Ishikawa (cell line): ENCODE data around the gene ABLIM2.

Experiments used
- CEBPB ChIP-seq: IDR thresholded peaks from 2 replicates; pipeline ENCODE4 v1.6.1; 2012
- CREB1 ChIP-seq: IDR thresholded peaks from 2 replicates; pipeline ENCODE4 v1.6.1; 2012; ENCODE audit warnings: low read depth
- EGR1 ChIP-seq: IDR thresholded peaks from 2 replicates; pipeline ENCODE4 v1.6.1; 2012
- EP300 ChIP-seq: IDR thresholded peaks from 2 replicates; pipeline ENCODE4 v1.6.1; 2012; ENCODE audit warnings: borderline replicate concordance
- FOXM1 ChIP-seq: IDR thresholded peaks from 2 replicates; pipeline ENCODE4 v1.6.1; 2012; ENCODE audit warnings: low read depth, borderline replicate concordance
- MAX ChIP-seq: IDR thresholded peaks from 2 replicates; pipeline ENCODE4 v1.6.1; 2012
- NFIC ChIP-seq: IDR thresholded peaks from 2 replicates; pipeline ENCODE4 v1.6.1; 2012
- RAD21 ChIP-seq: IDR thresholded peaks from 2 replicates; pipeline ENCODE4 v1.6.1; 2012; ENCODE audit warnings: low read depth
- REST ChIP-seq: IDR thresholded peaks from 2 replicates; pipeline ENCODE4 v1.6.1; 2012; ENCODE audit warnings: low read depth, mild to moderate bottlenecking
- TAF1 ChIP-seq: IDR thresholded peaks from 2 replicates; pipeline ENCODE4 v1.6.1; 2012; ENCODE audit warnings: low read depth, mild to moderate bottlenecking
- TCF12 ChIP-seq: IDR thresholded peaks from 2 replicates; pipeline ENCODE4 v1.6.1; 2012; ENCODE audit warnings: low read depth
- TEAD4 ChIP-seq: IDR thresholded peaks from 2 replicates; pipeline ENCODE4 v1.6.1; 2012
- USF1 ChIP-seq: IDR thresholded peaks from 2 replicates; pipeline ENCODE4 v1.6.1; 2012
- YY1 ChIP-seq: IDR thresholded peaks from 2 replicates; pipeline ENCODE4 v1.6.1; 2012; ENCODE audit warnings: low read depth
- ZBTB7A ChIP-seq: IDR thresholded peaks from 2 replicates; pipeline ENCODE4 v1.6.1; 2012; ENCODE audit warnings: low read depth

ABLIM2 gene

GRCh38 chr4:8144359-8144758 lies 14.3 kb downstream of the ABLIM2 start:
- TF ChIP-seq NFIC (no peak), ZBTB7A (no peak), RAD21 (no peak), FOXM1 (no peak), EGR1 (no peak), EP300 (no peak), CREB1 (no peak), YY1 (no peak), MAX (no peak), TEAD4 (no peak), REST (no peak), TCF12 (no peak), TAF1 (no peak), CEBPB (no peak), USF1 (no peak)

- TF ChIP-seq YY1, result no peak
- TF ChIP-seq TAF1, result no peak
- no peak for TF ChIP-seq USF1
- no peak for TF ChIP-seq TCF12
- TF ChIP-seq CREB1, result no peak
- TF ChIP-seq CEBPB, result no peak
- no peak for TF ChIP-seq TEAD4
- no peak for TF ChIP-seq REST
- TF ChIP-seq EGR1, result no peak
- TF ChIP-seq ZBTB7A, result no peak
- no peak for TF ChIP-seq FOXM1
- no peak for TF ChIP-seq NFIC
- no peak for TF ChIP-seq EP300
- no peak for TF ChIP-seq RAD21
- TF ChIP-seq MAX, result no peak
These were observed 15.0 kb downstream of the ABLIM2 start for GRCh38 chr4:8143392-8144140.

- no peak for TF ChIP-seq TEAD4
- no peak for TF ChIP-seq TAF1
- no peak for TF ChIP-seq TCF12
- no peak for TF ChIP-seq RAD21
These were observed 16.1 kb downstream of the ABLIM2 start for GRCh38 chr4:8142556-8142955.

- no peak for TF ChIP-seq NFIC
- no peak for TF ChIP-seq CEBPB
- TF ChIP-seq ZBTB7A, result no peak
- TF ChIP-seq CREB1, result no peak
- TF ChIP-seq FOXM1, result no peak
- no peak for TF ChIP-seq USF1
- no peak for TF ChIP-seq TEAD4
- TF ChIP-seq TCF12, result no peak
- no peak for TF ChIP-seq YY1
- TF ChIP-seq TAF1, result no peak
- no peak for TF ChIP-seq EP300
- no peak for TF ChIP-seq EGR1
- TF ChIP-seq REST, result no peak
- TF ChIP-seq RAD21, result no peak
- no peak for TF ChIP-seq MAX
These were observed 16.7 kb downstream of the ABLIM2 start for GRCh38 chr4:8141935-8142334.
